Endothelial cell of umbilical vein (primary cell): Measurements from ENCODE around the gene GON7. TPM values are rescaled to one million over a fixed set of nuclear protein-coding genes. Genes with fewer than 3 reads are reported as not detected.
"Not testable (repeated sequence)": the region's sequence is repeated elsewhere in the genome, so short reads cannot be mapped to it uniquely, and the experiment has no call there.

Experiments used
- BruUV-seq: library from RNA; stranded (reverse); fragments of 400-500 nt; replicated peaks from 2 replicates; lab custom pipeline; 2021; lab: Mats Ljungman, UMichigan
- CTCF ChIA-PET: fragments of 300-600, 350-600 bp; sonication (Branson Sonifier 250); formaldehyde crosslinking; loops from one replicate; lab custom pipeline; 2021; ENCODE audit warnings: antibody characterized with exemption, inconsistent platforms; lab: Charles Lee
- POLR2A ChIA-PET: fragments of 300-600, 350-600 bp; sonication (Branson Sonifier 250); formaldehyde crosslinking; loops from one replicate; lab custom pipeline; 2021; ENCODE audit warnings: antibody characterized with exemption, inconsistent platforms; lab: Charles Lee
- DNase-seq: peaks from one replicate; pipeline ENCODE4 v3.0.0-alpha.2; 2011; ENCODE audit warnings: low read depth, low spot score
- FAIRE-seq: peaks from 2 replicates; lab custom pipeline; 2011; peaks lifted over from hg19 to GRCh38; lab: Jason Lieb, UNC
- H2AFZ ChIP-seq: 2 replicates; pipeline ENCODE4 v1.6.0; 2012; ENCODE audit warnings: low read depth, low read length, control low read depth, inconsistent platforms
- H3K27ac ChIP-seq: 2 replicates; pipeline ENCODE4 v1.5.1; 2011; ENCODE audit warnings: low read depth, mild to moderate bottlenecking, control low read depth, low read length, moderate library complexity; ENCODE audit not compliant: insufficient read depth
- H3K27me3 ChIP-seq, 2 experiments: 2 replicates each; pipeline versions ENCODE4 v1.6.0 to v1.6.1; 2011; ENCODE audit warnings: low read length in 2 of 2, mixed read lengths in 1 of 2; ENCODE audit not compliant: control insufficient read depth in 2 of 2, insufficient read depth in 2 of 2
- H3K36me3 ChIP-seq, 2 experiments: 2 replicates in 1 of 2; 3 replicates in 1 of 2; pipeline ENCODE4 v1.5.1; 2011; ENCODE audit warnings: low read length in 2 of 2, mild to moderate bottlenecking in 1 of 2, moderate library complexity in 1 of 2; ENCODE audit not compliant: control insufficient read depth in 2 of 2, insufficient read depth in 2 of 2; ENCODE audit errors: extremely low read depth in 1 of 2
- H3K4me1 ChIP-seq: 3 replicates; pipeline ENCODE4 v1.5.1; 2011; ENCODE audit warnings: mild to moderate bottlenecking, low read length; ENCODE audit not compliant: control insufficient read depth, insufficient read depth; ENCODE audit errors: extremely low read depth
- H3K4me2 ChIP-seq: 2 replicates; pipeline ENCODE4 v1.6.1; 2011; ENCODE audit warnings: low read length, control low read depth, mixed read lengths; ENCODE audit not compliant: insufficient read depth
- H3K4me3 ChIP-seq, 3 experiments: fragments of 200-600 bp in 1 of 3; sonication (generic), shearing (Covaris generic) in 1 of 3; replicated peaks in 1 of 3; 2 replicates each; pipeline ENCODE4 v1.5.1; 2011 to 2016; ENCODE audit warnings: control low read depth in 3 of 3, low read length in 3 of 3, mild to moderate bottlenecking in 2 of 3, inconsistent platforms in 1 of 3, low read depth in 1 of 3, moderate library complexity in 1 of 3; ENCODE audit not compliant: insufficient read depth in 1 of 3
- H3K79me2 ChIP-seq: 2 replicates; pipeline ENCODE4 v1.6.0; 2012; ENCODE audit warnings: low read length, inconsistent platforms; ENCODE audit not compliant: control insufficient read depth, insufficient read depth
- H3K9ac ChIP-seq: replicated peaks from 2 replicates; pipeline ENCODE3; 2011; ENCODE audit warnings: low read length, control low read depth; ENCODE audit not compliant: insufficient read depth; ENCODE audit errors: extremely low read depth
- H3K9me1 ChIP-seq: replicated peaks from 3 replicates; pipeline ENCODE4 v1.6.0; 2011; ENCODE audit warnings: mild to moderate bottlenecking, low read length; ENCODE audit not compliant: control insufficient read depth, insufficient read depth; ENCODE audit errors: extremely low read depth
- H3K9me3 ChIP-seq: replicated peaks from 2 replicates; pipeline ENCODE4 v1.5.1; 2012; ENCODE audit warnings: low read length, inconsistent platforms; ENCODE audit not compliant: control insufficient read depth, insufficient read depth
- H4K20me1 ChIP-seq: replicated peaks from 2 replicates; pipeline ENCODE3; 2011; ENCODE audit warnings: mild to moderate bottlenecking, low read length; ENCODE audit not compliant: control insufficient read depth, insufficient read depth; ENCODE audit errors: extremely low read depth
- EZH2 ChIP-seq: IDR thresholded peaks from 2 replicates; pipeline ENCODE4 v1.6.1; 2012; ENCODE audit warnings: borderline replicate concordance, low read depth, mild to moderate bottlenecking, moderate library complexity, low read length, inconsistent platforms; ENCODE audit not compliant: severe bottlenecking
- FOS ChIP-seq: IDR thresholded peaks from 2 replicates; pipeline ENCODE4 v1.6.1; 2011; ENCODE audit warnings: mild to moderate bottlenecking, low read length, moderate library complexity, borderline replicate concordance; ENCODE audit not compliant: insufficient read depth
- GATA2 ChIP-seq: IDR thresholded peaks from 2 replicates; pipeline ENCODE4 v1.7.0; 2011; ENCODE audit warnings: low read depth, mild to moderate bottlenecking, moderate library complexity, mixed read lengths, low read length; ENCODE audit not compliant: insufficient read length, insufficient read depth
- JUN ChIP-seq: IDR thresholded peaks from 2 replicates; pipeline ENCODE4 v1.6.1; 2011; ENCODE audit warnings: borderline replicate concordance, low read depth; ENCODE audit not compliant: insufficient read length, insufficient read depth
- MYC ChIP-seq: IDR thresholded peaks from one replicate; pipeline ENCODE4 v1.6.1; 2011; ENCODE audit warnings: mild to moderate bottlenecking, low read depth, low read length
- POLR2A ChIP-seq: IDR thresholded peaks from 2 replicates; pipeline ENCODE4 v1.6.1; 2012; ENCODE audit warnings: low read depth, mild to moderate bottlenecking, control low read depth, low read length
- POLR2AphosphoS5 ChIP-seq: IDR thresholded peaks from 2 replicates; pipeline ENCODE4 v1.6.1; 2012; ENCODE audit warnings: low read depth, mild to moderate bottlenecking, control low read depth, low read length, moderate library complexity; ENCODE audit not compliant: insufficient read depth
- dilution Hi-C: fragments of 300-500 bp; cut with MboI; formaldehyde crosslinking; loops from one replicate; pipeline ENCODE4 v1.15.0; 2019; ENCODE audit warnings: low sequenced_read_pairs; ENCODE audit not compliant: extremely low pct_ligation_motif_present
- intact Hi-C: fragments of 100-400 bp; cut with micrococcal nuclease; formaldehyde crosslinking; loops from one replicate; pipeline ENCODE4 v1.10.0; 2022
- polyA plus RNA-seq, 4 experiments: library from polyadenylated mRNA; depleted of rRNA in 3 of 4; stranded (reverse) in 3 of 4; unstranded in 1 of 4; fragments of >200 nt; gene quantifications; 2 replicates each; pipeline versions ENCODE4 v1.2.1 to v1.2.3, GENCODE V29; 2011 to 2012; ENCODE audit warnings: missing spikeins in 1 of 4
- total RNA-seq: library from RNA; stranded (reverse); gene quantifications from 2 replicates; pipeline ENCODE4 v1.2.3, GENCODE V29; 2021
- TF ChIP-seq, protein P1 (sequence below), 2 donors: IDR thresholded peaks; 1 replicate in 1 of 2; 2 replicates in 1 of 2; pipeline ENCODE4 v1.5.1; 2011; ENCODE audit warnings: low read length in 2 of 2, mild to moderate bottlenecking in 2 of 2, moderate library complexity in 2 of 2, control low read depth in 1 of 2, inconsistent platforms in 1 of 2, low read depth in 1 of 2; ENCODE audit not compliant: insufficient read depth in 1 of 2; ENCODE audit errors: extremely low read depth in 1 of 2
- TF ChIP-seq, protein P2 (sequence below): IDR thresholded peaks from 2 replicates; pipeline ENCODE4 v1.6.1; 2011; ENCODE audit not compliant: insufficient read depth, insufficient read length

The GON7 gene
- total and polyA plus RNA-seq, 2 donors (not counting 3 experiments of a cell fraction or from before 2014, with no cell fraction given): 5.5 to 11.5 TPM

GRCh38 chr14:93234798-93235197 is 27.9 kb upstream of the GON7 start:
- no peak overlapping the region for H2AFZ ChIP-seq

GRCh38 chr14:93233078-93233477 is 26.2 kb upstream of the GON7 start:
- H3K9me3 ChIP-seq, H3K79me2 ChIP-seq, H3K4me3 ChIP-seq, BruUV-seq, H3K27ac ChIP-seq, H3K4me2 ChIP-seq, H3K36me3 ChIP-seq, H2AFZ ChIP-seq, H3K9me1 ChIP-seq, FAIRE-seq, POLR2A ChIA-PET, dilution Hi-C loops, H4K20me1 ChIP-seq, H3K9ac ChIP-seq, H3K4me1 ChIP-seq, H3K27me3 ChIP-seq, DNase-seq: not testable (repeated sequence)
- CTCF ChIA-PET: interaction anchor here (0.7 to 3.3 kb wide), 6 partner anchors 14 to 659 kb away, joined by 3 to 10 read pairs (median 4); no protein-coding TSS in a partner anchor
- intact Hi-C loops: loop anchor here (2.0 to 5.0 kb wide), 2 partner anchors 100 to 384 kb away; partner anchors contain the start of gene BTBD7

More at GRCh38 chr14:93234798-93235197, 27.9 kb upstream of the GON7 start:
- no peaks in the 10 kb centered on the region for H3K4me1 ChIP-seq
- no peaks in the 10 kb centered on the region for H3K79me2 ChIP-seq
- dilution Hi-C loops: no loop called here
- H3K27ac ChIP-seq: no peak overlapping the region
- H3K27me3 ChIP-seq: no peaks in the 10 kb centered on the region
- TF ChIP-seq, protein P1, sequence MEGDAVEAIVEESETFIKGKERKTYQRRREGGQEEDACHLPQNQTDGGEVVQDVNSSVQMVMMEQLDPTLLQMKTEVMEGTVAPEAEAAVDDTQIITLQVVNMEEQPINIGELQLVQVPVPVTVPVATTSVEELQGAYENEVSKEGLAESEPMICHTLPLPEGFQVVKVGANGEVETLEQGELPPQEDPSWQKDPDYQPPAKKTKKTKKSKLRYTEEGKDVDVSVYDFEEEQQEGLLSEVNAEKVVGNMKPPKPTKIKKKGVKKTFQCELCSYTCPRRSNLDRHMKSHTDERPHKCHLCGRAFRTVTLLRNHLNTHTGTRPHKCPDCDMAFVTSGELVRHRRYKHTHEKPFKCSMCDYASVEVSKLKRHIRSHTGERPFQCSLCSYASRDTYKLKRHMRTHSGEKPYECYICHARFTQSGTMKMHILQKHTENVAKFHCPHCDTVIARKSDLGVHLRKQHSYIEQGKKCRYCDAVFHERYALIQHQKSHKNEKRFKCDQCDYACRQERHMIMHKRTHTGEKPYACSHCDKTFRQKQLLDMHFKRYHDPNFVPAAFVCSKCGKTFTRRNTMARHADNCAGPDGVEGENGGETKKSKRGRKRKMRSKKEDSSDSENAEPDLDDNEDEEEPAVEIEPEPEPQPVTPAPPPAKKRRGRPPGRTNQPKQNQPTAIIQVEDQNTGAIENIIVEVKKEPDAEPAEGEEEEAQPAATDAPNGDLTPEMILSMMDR (IDR thresholded peaks at IDR 0.05; ENCODE audit: extremely low read depth in 1 of 2, insufficient read depth in 1 of 2, low read depth in 1 of 2, low read length in 2 of 2): no peak
- no peak for TF ChIP-seq POLR2A
- TF ChIP-seq FOS: no peak
- TF ChIP-seq, protein P2, sequence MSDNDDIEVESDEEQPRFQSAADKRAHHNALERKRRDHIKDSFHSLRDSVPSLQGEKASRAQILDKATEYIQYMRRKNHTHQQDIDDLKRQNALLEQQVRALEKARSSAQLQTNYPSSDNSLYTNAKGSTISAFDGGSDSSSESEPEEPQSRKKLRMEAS: no peak
- no peak for TF ChIP-seq EZH2
- TF ChIP-seq GATA2: no peak
- TF ChIP-seq MYC: no peak
- TF ChIP-seq JUN: no peak
- no peak for TF ChIP-seq POLR2AphosphoS5
- ChIA-PET POLR2A (no interaction called here), CTCF (interaction anchor here (1.0 to 2.4 kb wide), 2 partner anchors 302 to 381 kb away, joined by 4 to 9 read pairs; no protein-coding TSS in a partner anchor)
- H3K4me3 ChIP-seq: no peak overlapping the region
- H3K4me2 ChIP-seq: no peak overlapping the region
- H3K9me3 ChIP-seq: no peaks in the 10 kb centered on the region
- no peaks in the 10 kb centered on the region for H3K9me1 ChIP-seq
- no peaks in the 10 kb centered on the region for H4K20me1 ChIP-seq
- no peak overlapping the region for H3K9ac ChIP-seq
- intact Hi-C loops: loop anchor here (2.0 to 5.0 kb wide), 2 partner anchors 308 to 383 kb away; no protein-coding TSS in a partner anchor
- DNase-seq (no peak), FAIRE-seq (no peak)
- BruUV-seq: no TSS peak
- H3K36me3 ChIP-seq: no peaks in the 10 kb centered on the region
